Astrocyte (in vitro differentiated cells and primary cell): ENCODE results near the gene BRF1.

Experiments
- CTCF ChIP-seq: IDR thresholded peaks from 2 replicates; pipeline ENCODE4 v1.5.1; 2011; ENCODE audit warnings: low read depth, mild to moderate bottlenecking, inconsistent platforms, low read length, moderate library complexity; ENCODE audit not compliant: insufficient read depth
- EZH2 ChIP-seq: IDR thresholded peaks from 2 replicates; pipeline ENCODE4 v1.6.1; 2012; ENCODE audit warnings: mild to moderate bottlenecking, low read length, inconsistent platforms; ENCODE audit not compliant: insufficient read depth

- no peak for TF ChIP-seq CTCF
- TF ChIP-seq EZH2, result no peak
These were observed 28.0 kb upstream of the BRF1 start for GRCh38 chr14:105328678-105329390.
